HG02943 (cell line): ENCODE data around the gene NACC2.

Experiments used
- ATAC-seq: cut with Tn5 transposase; IDR thresholded peaks from one replicate; pipeline ENCODE4 v1.9.1; 2021; ENCODE audit warnings: mild to moderate bottlenecking, low read depth, moderate library complexity; ENCODE audit not compliant: unreplicated experiment

Gene NACC2

DNA sequence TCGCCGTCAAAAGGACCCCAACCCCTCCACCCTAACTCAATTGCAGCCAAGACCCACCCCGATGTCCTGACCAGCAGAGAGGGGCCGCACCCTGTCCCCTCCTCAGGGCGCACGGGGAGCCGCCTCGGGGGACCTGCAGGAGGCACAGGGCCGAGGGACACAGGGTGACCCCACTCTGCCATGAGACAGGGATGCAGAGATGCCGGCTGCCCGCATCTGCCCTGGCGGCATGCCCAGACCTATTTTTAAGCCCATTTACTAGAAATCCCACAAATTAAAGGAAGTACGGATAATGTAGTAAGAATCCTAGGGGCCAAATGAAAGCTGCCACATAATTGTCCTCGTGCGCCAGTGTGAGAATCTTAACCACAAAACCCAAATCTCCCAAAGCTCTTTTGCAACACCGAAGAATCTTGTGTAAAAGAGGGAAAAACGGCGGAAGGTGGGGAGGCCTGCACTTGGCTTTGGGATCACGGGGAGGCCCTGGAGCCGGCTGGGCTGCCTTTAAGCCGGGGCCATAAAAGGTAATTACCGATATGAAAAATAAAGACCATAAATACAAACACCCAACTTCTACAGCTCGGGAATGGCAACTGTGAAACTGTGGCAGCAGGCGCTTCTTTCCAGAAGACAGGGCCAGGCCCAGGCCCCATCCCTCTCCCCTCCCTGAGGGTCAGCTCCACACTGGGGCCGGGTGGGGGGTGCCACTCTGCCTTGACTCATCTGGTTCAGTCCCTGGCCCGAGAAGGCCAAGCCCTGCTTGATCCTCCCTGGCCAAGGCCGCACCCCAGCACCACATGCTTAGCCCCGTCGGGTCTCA, 35.0 kb downstream of the NACC2 start:
- ATAC-seq: no peak

DNA sequence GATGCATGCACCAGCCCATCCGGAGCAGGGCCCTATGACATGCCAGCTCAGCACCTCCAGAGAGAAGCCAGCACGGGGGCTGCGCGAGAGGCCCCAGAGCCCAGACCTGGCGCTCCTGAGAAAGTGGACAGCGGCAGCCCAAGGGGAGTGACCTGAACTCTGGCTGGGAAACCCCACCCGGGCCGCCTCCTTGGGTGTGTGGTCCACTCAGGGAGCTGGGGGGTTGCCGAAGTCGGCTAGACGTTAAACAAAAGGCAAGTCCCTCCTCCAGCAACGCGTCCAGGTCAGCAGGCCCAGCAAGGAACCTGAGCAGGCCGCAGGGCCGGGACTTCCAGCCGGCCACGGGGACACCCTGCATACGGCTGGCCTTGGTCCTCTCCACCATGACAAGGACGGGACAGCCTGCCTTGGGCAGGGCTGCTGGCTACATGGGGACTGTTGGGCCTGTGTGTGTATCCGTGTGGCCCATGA, 35.7 kb downstream of the NACC2 start:
- no peak for ATAC-seq

DNA sequence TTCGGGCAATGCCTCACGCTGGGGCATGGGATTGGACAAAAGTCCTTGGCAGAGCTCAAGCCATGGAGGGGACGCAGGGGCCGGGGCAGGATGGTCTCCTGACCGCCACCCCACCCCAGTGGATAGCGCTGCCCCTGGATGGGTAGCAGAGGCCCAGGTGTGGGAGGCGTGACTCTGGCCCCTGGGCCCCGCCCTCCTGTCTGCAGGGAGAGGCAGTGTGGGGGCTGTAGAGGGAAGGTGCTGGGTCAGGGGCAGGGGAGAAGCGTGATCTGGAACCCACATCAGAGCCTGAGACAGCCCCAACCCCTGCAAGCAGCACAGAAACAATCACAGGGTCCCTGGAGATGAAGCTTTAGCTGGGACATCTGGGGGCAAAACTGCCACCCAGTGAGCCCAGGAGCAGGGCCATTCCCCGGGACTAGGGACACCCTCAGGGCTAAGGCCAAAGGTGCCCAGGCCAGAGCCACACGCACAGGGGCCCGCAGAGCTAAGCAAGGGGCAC, 36.2 kb downstream of the NACC2 start:
- ATAC-seq: no peak

DNA sequence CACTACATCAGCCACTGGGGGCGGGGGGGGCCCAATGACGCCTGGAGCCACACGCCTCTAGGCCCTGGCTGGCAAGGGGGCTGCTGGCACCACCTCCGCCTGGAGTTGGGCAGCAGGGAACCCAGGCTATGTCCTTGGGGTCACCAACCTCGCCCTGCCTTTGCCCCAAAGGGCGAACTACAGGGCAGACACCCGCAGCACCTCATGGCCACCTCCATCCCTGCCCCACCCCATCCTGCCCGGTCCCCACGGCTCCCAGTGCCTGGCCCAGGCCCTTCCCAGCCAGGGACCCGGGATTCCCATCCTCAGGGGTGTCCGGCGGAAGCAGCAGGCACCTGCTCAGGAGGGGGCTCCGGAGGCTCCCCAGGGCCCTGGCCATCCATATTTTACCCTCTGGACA, 37.0 kb downstream of the NACC2 start:
- ATAC-seq: no peak

DNA sequence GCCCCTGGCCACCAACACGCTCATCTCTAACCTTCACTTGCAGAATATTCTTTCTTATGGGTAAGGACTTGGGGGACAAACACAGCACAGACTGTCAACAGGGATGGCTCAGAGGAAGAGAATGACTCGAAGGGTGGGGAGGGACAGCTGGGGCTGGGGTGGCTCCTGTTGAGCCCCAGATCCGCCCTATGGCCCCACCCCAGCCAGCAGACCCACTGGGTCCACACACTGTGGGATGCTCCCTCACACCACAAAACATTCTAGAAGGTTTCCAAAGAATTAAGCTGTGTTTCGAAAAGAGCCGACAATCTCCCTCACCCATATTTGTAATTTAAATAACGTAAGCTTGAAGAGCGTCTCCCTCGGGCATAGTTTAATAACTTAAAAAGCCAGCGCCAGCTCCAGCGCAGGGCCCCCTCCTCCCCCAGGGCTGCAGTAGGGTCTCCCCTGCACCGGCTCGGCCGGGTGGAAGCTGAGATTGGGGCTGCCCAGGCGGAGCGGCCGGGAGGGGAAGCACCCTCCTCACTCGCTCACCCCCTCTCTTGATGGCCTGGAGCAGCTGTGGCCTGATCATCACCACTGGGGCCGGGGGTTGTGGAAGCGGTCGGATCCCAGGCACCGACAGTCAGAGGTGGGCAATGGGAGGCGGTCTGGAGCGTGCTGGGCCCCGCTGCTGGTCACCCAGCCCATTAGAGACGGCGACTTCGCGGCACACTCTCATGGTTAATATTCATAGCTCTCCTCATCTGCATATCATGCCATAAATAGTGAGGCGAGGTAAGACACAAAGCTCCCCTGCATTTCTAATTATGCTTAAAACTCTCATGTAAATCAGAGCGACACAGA, 37.6 kb downstream of the NACC2 start:
- no peak for ATAC-seq

DNA sequence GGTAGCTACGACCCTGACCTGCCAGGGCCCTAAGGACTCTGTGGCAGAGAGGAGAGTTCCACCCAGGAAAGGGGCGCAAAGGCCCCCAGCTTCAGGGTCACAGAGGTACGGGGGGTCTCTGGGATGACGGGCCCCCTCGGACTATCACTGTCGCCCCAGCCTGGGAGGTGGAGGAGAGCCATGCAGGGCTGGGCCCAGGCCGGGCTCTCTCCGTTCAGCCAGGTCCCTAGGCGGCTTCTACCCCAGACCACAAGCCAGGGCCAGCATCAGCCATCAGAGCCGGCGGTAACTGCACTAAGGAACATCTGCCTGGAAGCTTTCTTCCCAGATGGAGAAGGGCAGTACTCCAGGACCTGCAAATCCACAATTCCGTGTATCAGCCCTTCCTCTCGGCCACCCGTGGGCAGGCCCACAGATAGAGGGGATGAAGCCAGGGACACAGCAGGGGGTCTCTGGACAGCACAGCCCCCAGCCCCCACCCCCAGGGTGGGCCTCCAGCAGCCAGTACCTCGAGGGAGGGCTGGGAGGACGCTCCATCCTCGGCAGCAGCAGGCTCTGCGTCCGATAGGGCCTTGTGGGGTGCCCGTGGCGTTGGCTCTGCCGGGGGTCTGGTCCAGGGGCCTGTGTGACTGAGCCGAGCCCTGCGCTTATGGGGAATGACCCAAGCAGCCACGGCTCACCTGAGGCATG, 38.4 kb downstream of the NACC2 start:
- no peak for ATAC-seq

DNA sequence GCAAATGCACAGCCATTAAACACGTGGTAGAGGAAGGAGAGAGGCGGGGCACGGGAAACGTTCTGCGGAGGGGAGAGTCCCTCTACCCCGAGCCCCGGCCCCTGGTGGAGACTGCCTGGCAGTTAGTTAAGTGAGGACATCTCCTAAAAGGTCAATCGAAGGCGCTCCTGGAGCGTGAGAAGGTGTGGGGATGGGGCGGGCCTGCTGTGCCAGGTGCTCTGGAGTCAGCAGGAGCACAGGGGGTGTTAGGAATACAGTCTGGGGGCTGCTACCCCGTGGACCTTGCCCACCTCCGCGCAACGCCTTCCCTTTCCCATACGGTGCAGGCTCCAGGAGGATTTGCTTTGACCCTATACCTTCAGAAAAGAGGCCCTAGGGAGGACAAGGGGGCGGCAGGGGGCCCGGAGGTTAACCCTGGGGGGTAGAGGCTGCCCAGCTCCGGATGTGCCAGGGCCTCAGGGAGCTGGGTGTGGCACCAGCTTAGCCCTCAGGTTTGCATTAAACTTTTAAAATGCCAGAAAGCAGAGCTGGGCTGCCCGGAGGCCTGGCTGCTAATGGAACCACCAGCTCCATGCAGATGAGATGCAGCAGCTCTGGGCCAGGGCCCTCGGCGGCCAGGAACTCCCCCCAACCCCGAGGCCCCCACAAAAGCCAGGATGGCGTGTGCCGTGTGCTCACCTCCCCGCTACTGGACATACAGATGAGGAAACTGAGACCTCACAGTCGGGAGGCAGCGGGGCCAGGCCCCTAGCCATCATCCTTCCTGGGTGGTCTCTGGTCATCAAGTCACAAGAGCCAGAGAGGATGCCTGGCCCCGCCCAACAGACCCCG, 39.2 kb downstream of the NACC2 start:
- ATAC-seq: no peak

DNA sequence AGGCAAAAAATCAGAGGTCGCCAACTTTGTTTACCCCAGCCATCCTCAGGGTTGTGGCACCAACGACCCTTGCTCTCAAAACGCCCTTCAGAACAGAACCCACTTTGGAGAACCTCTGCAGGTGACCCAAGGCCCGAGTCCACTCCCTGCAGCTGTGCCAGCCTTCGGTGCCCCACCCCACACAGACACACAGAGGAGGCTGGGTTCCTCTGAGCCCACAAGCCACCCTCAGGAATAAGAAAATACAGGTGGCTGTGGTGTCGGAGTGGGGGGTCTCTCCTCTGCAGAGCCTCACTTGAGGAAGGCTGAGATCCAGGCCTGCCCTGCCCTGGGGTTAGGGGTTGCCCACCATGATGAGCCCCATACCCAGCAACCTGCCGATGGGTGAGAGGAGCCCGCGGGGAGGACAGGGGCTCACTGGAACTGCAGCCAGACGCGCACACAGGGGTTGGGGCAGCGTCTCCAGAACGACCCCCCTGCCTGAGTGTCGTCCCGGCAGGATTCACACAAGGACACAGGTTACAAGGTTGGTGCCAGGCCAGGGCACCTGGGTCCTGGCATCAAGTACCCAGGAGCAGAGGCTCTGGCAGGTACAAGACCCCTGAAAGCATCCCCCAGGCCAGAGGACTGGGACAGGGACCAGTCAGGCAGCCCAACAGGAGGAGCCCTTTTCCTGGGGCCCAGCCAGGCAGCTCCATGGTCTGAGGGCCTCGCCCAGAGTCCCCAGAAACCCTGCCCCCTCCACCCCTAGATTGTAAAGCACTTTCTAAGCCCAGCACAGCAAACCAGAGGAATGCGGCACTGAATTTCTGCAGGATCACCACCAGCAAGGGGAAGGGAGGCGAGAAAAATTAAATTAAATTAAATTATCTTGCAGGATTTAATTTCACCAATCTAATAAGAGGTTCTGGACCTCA, 40.0 kb downstream of the NACC2 start:
- ATAC-seq: no peak

DNA sequence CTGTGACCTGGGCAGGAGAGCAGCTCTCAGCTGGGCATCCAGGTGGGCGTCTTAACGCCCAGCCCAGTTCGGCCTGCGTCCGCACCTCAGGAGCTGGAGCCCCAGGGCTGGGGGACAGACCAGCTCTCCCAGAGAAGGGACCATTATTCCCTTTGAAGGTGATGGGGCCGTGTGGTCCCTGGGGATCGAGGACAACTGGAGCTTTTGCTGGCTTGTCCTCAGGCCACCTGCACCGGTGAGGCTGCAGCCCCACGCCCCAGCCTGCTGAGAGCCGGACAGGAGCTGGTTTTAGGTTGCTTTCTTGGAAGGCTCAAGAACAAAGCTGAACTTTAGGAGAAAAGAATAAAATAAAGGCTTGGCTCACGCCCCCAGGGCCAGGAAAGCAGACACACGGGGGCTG, 40.9 kb downstream of the NACC2 start:
- no peak for ATAC-seq

DNA sequence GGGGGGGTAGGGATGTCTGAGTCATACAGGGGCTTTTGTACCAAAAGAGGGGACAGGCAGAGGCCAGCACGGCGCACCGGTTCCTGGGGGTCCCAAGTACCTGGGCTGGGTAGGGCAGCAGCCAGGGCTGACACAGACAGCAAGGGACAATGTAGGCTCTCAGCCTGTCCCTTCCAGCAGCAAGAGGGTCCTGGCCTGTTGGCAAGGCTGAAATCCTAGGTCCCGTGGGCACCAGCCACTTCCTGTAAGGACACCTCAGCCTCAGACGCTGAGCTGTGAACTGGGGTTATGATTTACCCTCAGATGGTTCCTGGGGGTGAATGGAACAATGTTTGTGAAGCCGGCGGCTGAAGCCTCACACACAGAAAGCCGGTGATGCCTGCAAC, 41.3 kb downstream of the NACC2 start:
- no peak for ATAC-seq

DNA sequence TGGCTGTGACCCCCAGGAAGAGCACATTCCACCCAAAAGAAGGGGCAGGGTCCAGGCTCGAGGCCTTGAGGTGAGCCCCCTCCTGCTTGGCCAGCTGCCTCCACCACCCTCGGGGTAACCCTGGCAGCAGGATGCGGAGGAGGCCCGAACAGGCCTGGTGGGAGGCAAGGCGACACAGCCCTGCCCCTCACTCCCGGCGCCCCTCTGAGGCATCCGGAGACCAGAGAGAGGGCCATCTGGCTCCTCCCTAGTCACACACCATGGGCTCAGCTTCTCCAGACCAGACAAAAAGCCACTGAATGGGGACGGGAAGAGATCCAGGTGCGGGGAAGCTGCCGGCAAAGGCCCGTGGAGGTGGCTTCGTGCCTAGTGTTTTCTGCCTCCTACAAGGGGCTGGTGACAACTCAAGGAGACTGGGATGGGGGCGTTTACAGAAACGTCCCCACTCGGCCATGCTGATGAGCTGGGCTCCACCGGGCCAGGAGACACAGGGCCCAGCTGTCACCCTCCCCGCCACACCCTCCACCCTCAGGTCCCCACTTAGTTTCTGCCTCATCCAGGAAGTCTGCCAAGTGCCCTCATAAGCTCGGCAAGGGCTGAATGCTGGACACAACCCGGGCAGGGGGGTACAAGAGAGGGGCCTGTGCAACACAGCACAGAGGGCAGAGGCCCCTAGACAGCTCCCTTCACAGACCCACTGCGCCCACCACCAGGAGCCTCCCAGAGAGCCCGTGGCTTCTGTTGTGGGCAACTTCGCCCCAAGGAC, 41.9 kb downstream of the NACC2 start:
- no peak for ATAC-seq

DNA sequence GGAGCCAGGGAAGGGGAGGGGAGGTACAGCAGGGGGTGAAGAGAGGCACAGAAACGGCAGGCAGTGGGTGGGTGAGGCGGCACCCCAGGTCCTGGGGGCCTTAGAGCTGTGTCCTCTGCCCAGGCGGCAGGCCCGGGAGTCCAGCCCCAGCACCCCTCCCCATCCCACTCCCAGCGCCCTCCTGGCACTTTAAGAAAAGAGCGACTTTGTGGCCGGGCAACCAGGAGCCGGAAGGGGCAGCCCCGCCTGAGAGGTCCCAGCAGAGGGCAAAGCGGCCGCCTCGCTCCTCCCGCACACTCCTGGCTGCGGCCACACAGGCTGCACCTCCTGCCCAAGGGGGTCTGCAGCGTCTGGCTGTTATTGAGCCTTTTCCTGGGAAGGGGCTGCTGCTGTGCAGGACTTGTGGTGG, 42.6 kb downstream of the NACC2 start:
- no peak for ATAC-seq

DNA sequence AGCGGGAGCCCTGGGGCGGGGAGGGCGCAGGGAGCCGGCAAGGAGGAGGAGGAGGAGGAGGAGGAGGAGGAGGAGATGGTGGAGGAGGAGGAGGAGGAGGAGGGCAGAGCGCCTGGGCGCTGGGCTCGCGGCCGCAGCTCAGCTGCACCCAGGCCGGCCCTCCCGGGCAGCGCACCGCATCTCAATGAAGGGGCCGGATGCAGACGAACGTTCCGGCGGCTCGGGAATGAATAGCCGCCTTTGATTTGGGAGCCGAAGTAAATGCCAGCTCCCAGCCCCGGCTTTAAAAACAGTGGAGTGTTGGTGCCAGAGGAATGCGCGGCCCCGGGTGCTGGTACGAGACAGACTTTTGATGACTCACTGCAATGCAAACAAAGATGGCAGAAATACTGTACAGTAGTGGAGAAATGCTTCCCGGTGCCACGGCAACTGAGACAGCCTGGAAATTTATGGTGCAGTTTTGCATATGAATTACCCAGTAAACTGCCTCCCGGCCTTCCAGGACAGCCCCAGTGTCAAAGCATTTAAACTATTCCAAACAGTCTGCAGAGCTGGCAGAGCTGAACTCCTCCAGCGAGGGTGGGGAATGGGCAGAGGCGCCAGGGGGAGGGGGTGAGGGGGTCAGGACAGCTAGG, 43.1 kb downstream of the NACC2 start:
- ATAC-seq: no peak

DNA sequence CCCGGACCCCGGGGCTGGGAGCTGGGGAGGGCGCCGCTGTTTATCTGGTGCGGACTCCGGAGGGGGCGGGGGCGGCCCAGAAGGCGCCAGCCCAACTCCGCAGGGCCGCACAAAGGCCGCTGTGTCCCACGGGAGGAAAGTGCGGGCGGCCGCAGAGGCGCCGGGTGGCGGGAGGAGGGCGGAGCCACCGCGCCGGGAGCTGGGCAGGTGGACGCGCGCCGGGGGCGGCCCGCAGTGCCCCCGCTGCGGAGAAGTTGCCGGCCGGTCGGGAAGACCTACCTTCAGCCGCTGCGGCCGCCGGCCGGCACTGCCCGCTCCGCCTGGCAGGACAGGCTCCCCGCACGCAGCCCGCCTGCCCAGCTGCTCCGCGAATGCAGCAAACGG, 43.6 kb downstream of the NACC2 start:
- ATAC-seq: no peak

DNA sequence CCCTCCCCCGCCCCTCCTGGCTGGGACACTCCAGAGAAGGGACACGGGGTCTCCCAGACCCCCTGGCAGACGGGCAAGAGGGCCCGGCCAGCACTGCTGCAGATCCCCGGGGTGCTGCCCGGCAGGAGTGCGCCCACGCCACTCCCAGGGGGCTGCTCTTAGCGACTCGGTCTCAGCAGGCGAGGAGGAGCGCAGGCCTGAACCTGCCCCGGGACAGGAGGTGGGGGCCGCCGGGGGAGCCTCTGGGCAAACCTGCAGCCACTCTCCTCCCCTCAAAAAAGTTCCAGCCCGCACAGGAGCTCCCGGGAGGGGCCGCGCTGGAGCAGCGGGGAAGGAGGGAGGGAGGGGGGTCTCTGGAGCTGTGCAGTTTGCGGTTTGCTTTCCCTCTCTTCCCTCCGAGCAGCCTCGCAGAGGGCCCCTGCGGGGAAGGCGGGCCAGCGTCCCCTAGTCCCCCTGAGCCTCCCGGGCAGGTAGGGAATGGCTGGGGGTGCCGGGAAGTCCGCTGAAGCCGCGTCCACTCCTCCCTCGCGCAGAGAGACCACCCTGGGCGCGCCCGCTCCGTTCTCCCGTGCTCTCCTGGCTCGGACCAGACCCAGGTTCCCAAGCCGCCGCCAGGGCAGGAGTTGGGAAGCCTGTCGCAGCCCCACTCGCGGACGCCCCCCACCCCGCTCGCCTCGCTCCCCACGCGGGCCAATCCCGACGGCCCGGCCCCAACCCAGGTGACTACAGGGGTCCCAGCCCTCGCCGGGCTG, 44.2 kb downstream of the NACC2 start:
- ATAC-seq: no peak

DNA sequence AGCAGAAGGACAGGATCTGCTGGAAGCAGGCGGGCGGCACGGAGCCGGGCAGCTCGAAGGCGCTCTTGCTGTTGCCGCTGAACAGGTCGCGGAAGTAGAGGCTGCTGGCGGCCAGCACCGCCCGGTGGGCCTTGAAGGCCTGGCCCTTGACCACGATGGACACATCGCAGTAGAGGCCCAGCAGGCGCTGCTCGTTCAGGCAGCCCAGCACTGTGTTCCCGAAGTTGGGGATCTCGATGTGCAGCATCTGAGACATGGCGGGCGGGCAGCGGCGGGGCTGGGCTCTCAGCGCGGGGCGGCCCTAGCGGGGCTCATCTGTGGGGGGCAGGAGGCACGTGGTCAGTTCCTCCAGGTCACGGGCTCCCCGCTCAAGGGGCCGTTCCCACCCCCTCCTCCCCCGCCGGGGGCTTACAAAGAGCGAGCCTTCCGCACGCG, 44.8 kb downstream of the NACC2 start:
- ATAC-seq: no peak
